Measurements from ENCODE around the gene ALLC. TPM values are rescaled to one million over a fixed set of nuclear protein-coding genes. Genes with fewer than 3 reads are reported as not detected.
A peak's percentile ranks its signal among the peaks of the same experiment; 100 is the strongest.
"Not testable (repeated sequence)": the region's sequence is repeated elsewhere in the genome, so short reads cannot be mapped to it uniquely, and the experiment has no call there.

Gene ALLC
- total RNA-seq, 1 donor from 2014 or later = not detected

DNA sequence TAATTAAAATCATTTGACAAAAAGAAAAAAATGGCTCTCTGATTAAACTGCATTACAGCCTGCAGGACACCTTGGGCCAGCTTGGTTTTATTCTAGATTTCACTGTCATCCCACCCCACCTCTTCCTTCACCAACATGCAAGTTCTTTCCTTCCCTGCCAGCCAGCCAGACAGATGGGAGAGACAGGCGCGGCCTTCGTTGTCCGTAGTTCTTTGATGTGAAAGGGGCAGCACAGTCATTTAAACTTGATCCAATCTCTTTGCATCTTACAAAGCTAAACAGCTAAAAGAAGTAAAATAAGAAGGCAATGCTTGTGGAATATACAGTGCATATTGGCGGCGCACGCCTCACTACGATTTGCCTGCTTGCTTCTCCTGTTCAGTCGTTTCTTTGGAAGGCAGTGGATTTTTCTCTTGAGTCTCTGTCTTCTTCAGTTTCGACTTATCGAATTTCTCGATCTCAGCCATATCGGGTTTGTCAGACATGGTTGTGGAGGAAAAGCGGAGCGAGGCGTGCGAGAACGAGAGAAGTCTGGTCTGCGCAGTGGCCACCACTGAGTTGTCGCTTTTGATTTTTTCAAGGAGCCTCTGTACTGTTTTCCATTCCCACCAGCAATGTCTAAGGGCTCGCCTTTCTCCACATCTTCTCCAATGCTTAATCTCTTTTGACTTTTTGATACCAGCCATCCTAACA lies 40.7 kb upstream of the ALLC start:
- H3K4me3 Mint-ChIP-seq (ENCODE audit: unreplicated experiment) = no peak overlapping the region
- no peaks in the 10 kb centered on the region for H3K36me3 Mint-ChIP-seq (ENCODE audit: unreplicated experiment)
- no peak overlapping the region for H3K27ac Mint-ChIP-seq (ENCODE audit: unreplicated experiment)
- TF ChIP-seq, protein P1, sequence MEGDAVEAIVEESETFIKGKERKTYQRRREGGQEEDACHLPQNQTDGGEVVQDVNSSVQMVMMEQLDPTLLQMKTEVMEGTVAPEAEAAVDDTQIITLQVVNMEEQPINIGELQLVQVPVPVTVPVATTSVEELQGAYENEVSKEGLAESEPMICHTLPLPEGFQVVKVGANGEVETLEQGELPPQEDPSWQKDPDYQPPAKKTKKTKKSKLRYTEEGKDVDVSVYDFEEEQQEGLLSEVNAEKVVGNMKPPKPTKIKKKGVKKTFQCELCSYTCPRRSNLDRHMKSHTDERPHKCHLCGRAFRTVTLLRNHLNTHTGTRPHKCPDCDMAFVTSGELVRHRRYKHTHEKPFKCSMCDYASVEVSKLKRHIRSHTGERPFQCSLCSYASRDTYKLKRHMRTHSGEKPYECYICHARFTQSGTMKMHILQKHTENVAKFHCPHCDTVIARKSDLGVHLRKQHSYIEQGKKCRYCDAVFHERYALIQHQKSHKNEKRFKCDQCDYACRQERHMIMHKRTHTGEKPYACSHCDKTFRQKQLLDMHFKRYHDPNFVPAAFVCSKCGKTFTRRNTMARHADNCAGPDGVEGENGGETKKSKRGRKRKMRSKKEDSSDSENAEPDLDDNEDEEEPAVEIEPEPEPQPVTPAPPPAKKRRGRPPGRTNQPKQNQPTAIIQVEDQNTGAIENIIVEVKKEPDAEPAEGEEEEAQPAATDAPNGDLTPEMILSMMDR (IDR thresholded peaks at IDR 0.05) = no peak
- H3K9me3 Mint-ChIP-seq (ENCODE audit: unreplicated experiment) = no peaks in the 10 kb centered on the region
- H3K4me1 Mint-ChIP-seq (ENCODE audit: unreplicated experiment) = no peaks in the 10 kb centered on the region
- peaks cover 20% of the 10 kb centered on the region for H3K27me3 Mint-ChIP-seq (ENCODE audit: unreplicated experiment)
- DNase-seq (ENCODE audit: extremely low spot score, unreplicated experiment) = peak; percentile 56

DNA sequence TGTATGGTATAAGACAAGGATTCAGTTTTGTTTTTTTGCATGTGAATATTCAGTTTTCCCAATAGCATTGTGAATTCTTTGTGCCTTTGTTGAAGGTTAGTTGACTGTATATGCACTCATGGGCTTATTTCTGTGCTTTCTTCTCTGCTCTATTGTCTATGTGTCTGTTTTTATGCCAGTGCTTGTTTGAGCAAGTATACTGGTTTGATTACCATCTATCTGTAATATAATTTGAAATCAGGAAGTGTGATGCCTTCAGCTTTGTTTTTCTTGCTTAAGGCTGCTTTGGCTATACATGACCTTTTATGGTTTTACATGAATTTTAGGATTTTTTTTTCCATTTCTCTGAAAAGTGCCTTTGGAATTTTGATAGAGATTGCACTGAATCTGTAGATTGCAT lies 39.6 kb upstream of the ALLC start:
- no peak overlapping the region for H3K4me3 Mint-ChIP-seq (ENCODE audit: unreplicated experiment)
- DNase-seq (ENCODE audit: extremely low spot score, unreplicated experiment) = no peak
- no peak overlapping the region for H3K27ac Mint-ChIP-seq (ENCODE audit: unreplicated experiment)
- H3K27me3 Mint-ChIP-seq (ENCODE audit: unreplicated experiment) = peaks cover 24% of the 10 kb centered on the region
- no peaks in the 10 kb centered on the region for H3K9me3 Mint-ChIP-seq (ENCODE audit: unreplicated experiment)
- TF ChIP-seq, protein P1 (IDR thresholded peaks at IDR 0.05) = no peak
- H3K36me3 Mint-ChIP-seq (ENCODE audit: unreplicated experiment) = no peaks in the 10 kb centered on the region
- H3K4me1 Mint-ChIP-seq (ENCODE audit: unreplicated experiment) = no peaks in the 10 kb centered on the region

DNA sequence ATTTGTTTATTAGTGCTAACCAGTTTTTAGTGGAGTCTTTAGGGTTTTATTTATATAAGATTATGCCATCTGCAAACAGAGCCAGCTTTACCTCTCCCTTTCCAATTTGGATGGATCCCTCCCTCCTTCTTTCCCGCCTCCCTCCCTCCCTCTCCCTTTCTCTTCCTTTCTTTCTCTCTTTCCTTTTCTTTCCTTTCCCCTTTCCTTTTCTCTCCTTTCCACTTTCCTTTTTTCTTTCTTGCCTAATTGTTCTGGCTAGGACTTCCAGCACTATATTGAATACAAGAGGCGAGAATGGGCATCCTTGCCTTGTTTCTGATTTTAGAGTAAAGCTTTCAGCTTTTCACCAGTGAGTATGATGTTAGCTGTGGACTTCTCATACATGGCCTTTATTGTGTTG lies 39.0 kb upstream of the ALLC start:
- no peak overlapping the region for H3K4me3 Mint-ChIP-seq (ENCODE audit: unreplicated experiment)
- TF ChIP-seq, protein P1 (IDR thresholded peaks at IDR 0.05) = no peak
- H3K9me3 Mint-ChIP-seq (ENCODE audit: unreplicated experiment) = no peaks in the 10 kb centered on the region
- H3K27ac Mint-ChIP-seq (ENCODE audit: unreplicated experiment) = no peak overlapping the region
- H3K4me1 Mint-ChIP-seq (ENCODE audit: unreplicated experiment) = no peaks in the 10 kb centered on the region
- H3K27me3 Mint-ChIP-seq (ENCODE audit: unreplicated experiment) = peaks cover 28% of the 10 kb centered on the region
- no peaks in the 10 kb centered on the region for H3K36me3 Mint-ChIP-seq (ENCODE audit: unreplicated experiment)
- DNase-seq (ENCODE audit: extremely low spot score, unreplicated experiment) = no peak

DNA sequence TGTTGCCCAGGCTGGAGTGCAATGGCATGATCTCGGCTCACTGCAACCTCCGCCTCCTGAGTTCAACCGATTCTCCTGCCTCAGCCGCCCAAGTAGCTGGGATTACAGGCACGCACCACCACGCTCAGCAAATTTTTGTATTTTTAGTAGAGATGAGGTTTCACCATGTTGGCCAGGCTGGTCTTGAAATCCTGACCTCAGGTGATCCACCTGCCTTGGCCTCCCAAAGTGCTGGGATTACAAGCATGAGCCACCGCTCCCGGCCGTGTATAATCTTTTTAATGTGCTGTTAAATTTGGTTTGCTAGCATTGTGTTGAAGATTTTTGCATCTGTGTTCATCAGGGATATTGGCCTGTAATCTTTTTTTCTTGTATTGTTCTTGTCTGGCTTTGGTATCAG lies 38.3 kb upstream of the ALLC start:
- not testable (repeated sequence) for H3K27ac Mint-ChIP-seq (ENCODE audit: unreplicated experiment); H3K4me1 Mint-ChIP-seq (ENCODE audit: unreplicated experiment); H3K36me3 Mint-ChIP-seq (ENCODE audit: unreplicated experiment); H3K9me3 Mint-ChIP-seq (ENCODE audit: unreplicated experiment); DNase-seq (ENCODE audit: extremely low spot score, unreplicated experiment); H3K4me3 Mint-ChIP-seq (ENCODE audit: unreplicated experiment)
- H3K27me3 Mint-ChIP-seq (ENCODE audit: unreplicated experiment) = peaks cover 28% of the 10 kb centered on the region

DNA sequence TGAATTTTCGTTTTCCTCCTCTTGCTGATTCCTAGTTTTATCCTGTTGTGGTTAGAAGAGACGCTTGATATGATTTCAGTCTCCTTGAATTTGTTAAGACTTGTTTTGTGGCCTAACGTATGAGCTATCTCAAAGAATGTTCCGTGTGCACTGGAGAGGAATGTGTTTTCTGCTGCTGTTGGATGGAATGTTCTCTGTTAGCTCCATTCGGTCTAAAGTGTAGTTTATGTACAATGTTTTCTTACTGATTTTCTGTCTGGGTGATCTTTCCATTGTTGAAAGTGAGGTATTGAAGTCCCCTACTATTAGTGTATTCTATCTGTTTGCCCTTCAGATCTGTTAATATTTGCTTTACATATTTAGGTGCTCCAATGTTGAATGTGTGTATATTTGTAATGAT lies 37.2 kb upstream of the ALLC start:
- Mint-ChIP-seq H3K27ac (ENCODE audit: unreplicated experiment) (no peak overlapping the region), H3K4me3 (ENCODE audit: unreplicated experiment) (no peak overlapping the region)
- DNase-seq (ENCODE audit: extremely low spot score, unreplicated experiment) = no peak

More for the DNA sequence above, 37.2 kb upstream of the ALLC start:
- no peaks in the 10 kb centered on the region for H3K4me1 Mint-ChIP-seq (ENCODE audit: unreplicated experiment)
- H3K27me3 Mint-ChIP-seq (ENCODE audit: unreplicated experiment) = peaks cover 28% of the 10 kb centered on the region
- TF ChIP-seq, protein P1 (IDR thresholded peaks at IDR 0.05) = no peak
- no peaks in the 10 kb centered on the region for H3K36me3 Mint-ChIP-seq (ENCODE audit: unreplicated experiment)
- H3K9me3 Mint-ChIP-seq (ENCODE audit: unreplicated experiment) = no peaks in the 10 kb centered on the region
